Measurements from ENCODE around the gene GTF2H2C_2.
"Not testable (repeated sequence)": the region's sequence is repeated elsewhere in the genome, so short reads cannot be mapped to it uniquely, and the experiment has no call there.

The GTF2H2C_2 gene

DNA sequence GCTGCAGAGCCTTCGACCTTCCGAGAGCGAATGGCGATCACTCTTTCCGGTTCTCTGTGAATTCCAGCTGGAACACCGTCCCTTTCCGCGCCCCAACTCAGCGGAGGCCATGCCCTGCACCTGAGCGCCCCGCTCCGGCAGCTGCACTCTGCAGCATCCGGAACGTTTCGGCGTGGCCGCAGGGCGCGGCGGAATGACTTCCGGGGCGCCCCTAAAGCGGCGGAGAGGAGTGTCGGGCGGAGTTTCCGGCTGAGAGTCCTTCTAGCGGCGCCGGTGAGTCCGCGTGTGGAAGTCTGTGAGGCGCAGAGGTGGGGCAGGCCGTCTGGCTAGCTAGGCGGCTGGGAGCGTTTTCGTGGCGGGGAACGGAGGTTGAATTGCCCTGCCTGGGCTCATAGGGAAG lies at the start of gene GTF2H2C_2:
GTF2H2C_2 (plus strand) TSS at position 252 of the 400 bp plus-strand sequence.
- DNase-seq: not testable (repeated sequence)

DNA sequence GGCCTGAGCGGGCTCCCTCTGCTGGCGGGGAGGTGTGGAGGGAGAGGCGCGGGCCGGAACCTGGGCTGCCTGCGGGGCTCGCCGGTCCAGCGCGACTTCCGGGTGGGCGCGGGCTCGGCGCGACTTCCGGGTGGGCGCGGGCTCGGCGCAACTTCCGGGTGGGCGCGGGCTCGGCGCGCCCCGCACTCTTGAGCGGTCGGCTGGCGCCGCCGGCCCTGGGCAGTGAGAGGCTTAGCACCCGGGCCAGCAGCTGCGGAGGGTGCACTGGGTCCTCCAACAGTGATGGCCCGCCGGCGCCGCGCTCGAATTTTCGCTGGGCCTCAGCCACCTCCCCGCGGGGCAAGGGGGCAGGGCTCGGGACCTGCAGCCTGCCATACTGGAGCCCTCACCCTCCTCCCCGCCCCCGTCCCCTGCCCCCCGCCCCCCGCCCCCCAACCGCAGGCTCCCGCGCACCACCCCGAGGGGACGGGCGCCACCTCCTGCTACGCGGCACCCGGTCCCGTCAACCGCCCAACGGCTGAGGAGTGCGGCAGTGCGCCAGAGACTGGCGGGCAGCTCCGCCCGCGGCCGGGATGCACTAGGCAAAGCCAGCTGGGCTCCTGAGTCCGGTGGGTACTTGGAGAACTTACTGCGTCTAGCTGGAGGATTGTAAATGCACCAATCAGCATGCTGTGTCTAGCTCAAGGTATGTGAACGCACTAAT lies 14.0 kb upstream of the GTF2H2C_2 start:
- peak; percentile 14 for DNase-seq

GRCh38 chr5:70421322-70421721 lies 6.2 kb downstream of the GTF2H2C_2 start:
- not testable (repeated sequence) for DNase-seq

DNA sequence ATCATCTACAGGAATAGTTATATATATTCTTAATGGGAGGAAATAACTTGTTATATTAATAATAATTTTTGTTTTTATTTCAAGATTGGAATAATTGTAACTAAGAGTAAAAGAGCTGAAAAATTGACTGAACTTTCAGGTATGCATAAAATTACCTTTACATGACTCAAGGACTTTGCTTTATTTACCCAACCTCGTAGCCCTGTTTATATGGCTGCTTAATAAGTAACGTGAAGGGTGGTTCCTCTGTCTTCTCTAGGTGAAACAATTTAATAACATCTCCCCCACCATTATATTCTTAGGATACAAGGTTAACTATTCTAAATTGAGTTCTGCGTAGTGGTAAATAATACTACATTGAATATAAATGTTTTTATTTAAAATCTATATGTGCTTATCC lies 8.0 kb downstream of the GTF2H2C_2 start:
- not testable (repeated sequence) for DNase-seq

GRCh38 chr5:70438518-70438917 lies 23.4 kb downstream of the GTF2H2C_2 start:
- not testable (repeated sequence) for DNase-seq

- DNase-seq: not testable (repeated sequence)
These were observed 34.4 kb downstream of the GTF2H2C_2 start for GRCh38 chr5:70449565-70449964.

DNA sequence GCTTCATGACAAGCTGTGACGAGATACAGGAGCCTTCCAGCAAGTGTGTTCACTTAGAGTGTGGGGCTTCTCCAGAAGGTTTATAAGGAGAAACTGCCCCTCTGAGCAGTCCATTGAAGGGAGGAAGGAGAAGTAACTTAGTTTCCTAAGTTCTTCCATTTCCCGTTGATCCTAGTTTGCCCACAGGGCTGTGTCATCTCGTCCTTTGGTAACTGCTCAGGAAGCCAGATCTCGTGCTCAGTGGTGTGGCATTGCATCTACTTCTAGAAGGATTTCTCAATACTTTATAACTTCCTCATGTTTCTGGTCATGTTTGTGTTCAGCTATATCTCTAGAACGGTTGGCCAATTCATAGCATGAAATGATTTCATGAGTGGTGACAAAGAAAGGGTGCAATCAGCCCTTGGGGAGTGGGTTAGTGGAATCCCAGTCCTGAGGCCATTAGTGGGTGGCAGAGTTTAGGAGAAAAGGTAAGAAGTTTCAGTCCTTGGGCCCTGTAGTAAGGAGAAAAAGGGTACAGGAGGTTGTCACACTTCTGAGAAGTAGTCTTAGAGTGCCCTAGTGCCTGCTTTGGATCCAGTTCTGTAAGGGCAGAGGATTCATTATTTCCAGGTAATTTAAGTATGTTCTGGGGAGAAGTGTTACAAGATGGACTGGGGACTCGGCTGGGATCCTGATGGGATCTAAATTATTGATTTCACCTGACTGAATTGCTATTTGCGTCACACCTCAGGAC lies 36.2 kb downstream of the GTF2H2C_2 start:
- DNase-seq: not testable (repeated sequence)

DNA sequence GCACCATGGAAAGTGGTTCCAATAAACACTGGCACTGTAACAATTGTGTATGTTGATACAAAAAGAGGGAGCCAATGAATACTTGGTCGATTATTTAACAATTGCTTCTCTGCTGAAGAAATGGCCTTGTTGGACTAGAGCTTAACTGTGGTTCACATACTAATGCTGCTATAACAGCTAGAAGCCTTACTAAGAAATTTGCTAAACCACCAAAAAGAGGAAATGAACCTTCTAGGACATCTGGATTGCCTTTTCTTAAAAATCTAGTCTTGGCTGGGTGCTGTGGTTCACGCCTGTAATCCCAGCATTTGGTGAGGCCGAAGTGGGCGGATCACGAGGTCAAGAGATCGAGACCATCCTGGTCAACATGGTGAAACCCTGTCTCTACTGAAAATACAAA lies 41.9 kb downstream of the GTF2H2C_2 start:
- not testable (repeated sequence) for DNase-seq

DNA sequence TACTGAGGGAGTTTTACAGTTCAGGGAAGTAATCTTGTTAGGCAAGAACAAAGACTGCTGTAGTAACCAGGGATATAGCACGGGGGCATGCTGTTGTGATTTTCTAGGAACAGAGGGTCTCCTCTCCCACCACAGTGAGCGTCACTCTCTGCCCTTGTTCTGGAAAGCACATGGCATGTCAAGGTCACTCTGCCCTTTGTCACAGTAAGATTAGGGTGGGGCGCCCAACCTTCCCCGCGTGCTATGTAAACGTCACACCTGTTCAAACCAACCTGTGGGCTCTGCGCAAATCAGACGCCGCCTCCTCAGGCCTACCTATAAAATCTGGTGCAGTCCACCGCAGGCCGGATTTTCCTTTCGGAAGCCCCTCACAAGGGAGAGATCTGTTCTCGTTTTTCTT lies 44.0 kb downstream of the GTF2H2C_2 start:
- not testable (repeated sequence) for DNase-seq

DNA sequence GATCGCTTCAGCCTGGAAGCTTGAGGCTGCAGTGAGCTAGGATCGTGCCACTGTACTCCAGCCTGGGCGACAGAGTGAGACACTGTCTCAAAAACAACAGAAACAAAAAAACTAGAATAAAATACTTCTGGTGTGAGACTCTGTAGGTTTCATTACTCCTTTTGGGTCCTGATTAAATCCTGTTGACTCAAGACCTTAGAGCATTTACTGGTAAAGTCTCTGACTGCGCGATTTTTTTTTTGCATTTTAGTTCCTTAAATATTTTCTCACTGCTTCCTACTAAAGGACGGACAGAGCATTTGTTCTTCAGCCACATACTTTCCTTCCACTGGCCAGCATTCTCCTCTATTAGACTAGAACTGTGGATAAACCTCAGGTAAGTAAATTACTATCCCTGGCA lies 46.8 kb downstream of the GTF2H2C_2 start:
- not testable (repeated sequence) for DNase-seq

DNA sequence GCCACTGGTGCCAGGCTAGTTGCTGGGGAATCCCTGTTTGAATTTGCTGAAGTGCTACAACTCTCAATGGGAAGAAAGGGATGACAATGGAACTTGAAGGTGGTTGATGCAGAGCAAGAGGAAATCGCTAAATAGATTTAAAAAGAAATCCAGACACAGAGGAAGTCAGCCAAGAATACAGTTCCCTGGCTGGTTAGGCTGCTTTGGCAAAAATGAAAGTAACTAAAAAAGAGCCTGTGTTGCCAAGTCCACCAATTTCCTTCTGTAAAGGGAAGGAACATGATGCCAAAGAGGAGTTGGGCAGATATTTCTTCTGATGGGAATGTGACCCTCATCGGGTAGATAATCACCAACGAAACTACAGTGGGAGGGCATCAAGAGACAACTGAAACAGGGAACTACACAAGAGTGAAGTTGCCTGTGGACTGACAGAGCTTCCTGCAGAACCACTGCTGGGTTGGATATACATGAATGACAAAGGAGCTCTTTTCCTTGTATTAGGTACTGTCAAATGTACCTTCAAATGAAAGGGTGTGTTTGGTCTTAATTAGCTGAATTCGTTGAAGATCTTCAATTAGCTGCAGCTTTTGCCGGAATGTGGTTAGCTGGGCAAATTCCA lies 49.0 kb downstream of the GTF2H2C_2 start:
- DNase-seq: not testable (repeated sequence)

DNA sequence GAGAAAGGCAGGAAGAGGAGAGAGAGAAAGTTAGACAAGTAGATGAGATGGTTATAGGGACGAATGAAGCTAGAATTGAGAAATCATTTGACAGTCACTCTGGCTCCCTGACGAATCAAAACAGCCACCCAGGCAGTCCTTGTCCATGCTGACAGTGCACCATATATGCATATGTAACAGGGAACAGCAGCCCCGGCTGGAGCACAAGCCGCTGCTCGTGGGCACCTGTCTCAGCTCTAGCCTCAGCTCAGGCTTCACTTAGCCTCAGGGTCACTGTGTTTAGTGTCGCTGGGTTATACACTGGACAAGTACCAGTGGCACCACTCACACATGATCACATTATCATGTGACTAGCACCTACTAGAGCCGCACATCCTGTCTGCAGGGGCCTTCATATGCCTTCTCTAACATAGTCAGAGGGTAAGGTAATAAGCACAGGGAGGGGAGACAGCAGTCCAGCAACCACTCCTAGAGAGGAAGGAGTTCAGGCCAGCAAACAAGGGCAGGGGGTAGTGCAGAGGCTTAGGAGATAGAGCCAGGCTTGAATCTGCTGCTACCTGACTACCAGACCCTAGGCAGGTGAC lies 54.9 kb downstream of the GTF2H2C_2 start:
- not testable (repeated sequence) for DNase-seq

All from hematopoietic multipotent progenitor cell treated with erythropoietin and hydrocortisone succinate and interleukin-3 and kit ligand, for 8 days (in vitro differentiated cells).